NCI-H187 (cell line): ENCODE data around the gene SNF8.

ENCODE experiments used
- DNase-seq, 2 experiments: peaks; one replicate each; lab custom pipeline; 2025; lab: John Stamatoyannopoulos, UW

The SNF8 gene

GRCh38 chr17:48890086-48890485 is 54.6 kb downstream of the SNF8 start:
- no peak for DNase-seq

GRCh38 chr17:48883171-48883570 is 61.5 kb downstream of the SNF8 start:
- DNase-seq: no peak

GRCh38 chr17:48882272-48882671 is 62.4 kb downstream of the SNF8 start:
- no peak for DNase-seq
